Fibroblast of peridontal ligament (primary cell): ENCODE measurements around the gene SERPINE2.
"Not testable (repeated sequence)": the region's sequence is repeated elsewhere in the genome, so short reads cannot be mapped to it uniquely, and the experiment has no call there.

Experiments used
- DNase-seq: peaks from one replicate; pipeline ENCODE4 v3.0.0-alpha.2; 2010; ENCODE audit errors: extremely low read depth

SERPINE2 gene

GRCh38 chr2:224016963-224017362 is 22.1 kb downstream of the SERPINE2 start:
- no peak for DNase-seq

GRCh38 chr2:224014336-224014735 is 24.8 kb downstream of the SERPINE2 start:
- no peak for DNase-seq

- no peak for DNase-seq
Observed at GRCh38 chr2:224011837-224012236, 27.2 kb downstream of the SERPINE2 start.

GRCh38 chr2:224009605-224010315 is 29.3 kb downstream of the SERPINE2 start:
- DNase-seq: peak; percentile 28

GRCh38 chr2:224008702-224009261 is 30.3 kb downstream of the SERPINE2 start:
- DNase-seq: no peak

GRCh38 chr2:224004105-224004695 is 34.9 kb downstream of the SERPINE2 start:
- no peak for DNase-seq

- DNase-seq: not testable (repeated sequence)
Observed at GRCh38 chr2:224000662-224001061, 38.4 kb downstream of the SERPINE2 start.

- no peak for DNase-seq
Observed at GRCh38 chr2:223999862-224000261, 39.2 kb downstream of the SERPINE2 start.

- no peak for DNase-seq
Observed at GRCh38 chr2:223998948-223999347, 40.1 kb downstream of the SERPINE2 start.

GRCh38 chr2:223997938-223998337 is 41.1 kb downstream of the SERPINE2 start:
- DNase-seq: peak; percentile 13

- no peak for DNase-seq
Observed at GRCh38 chr2:223996391-223996790, 42.7 kb downstream of the SERPINE2 start.

GRCh38 chr2:223995569-223995968 is 43.5 kb downstream of the SERPINE2 start:
- peak; percentile 55 for DNase-seq

GRCh38 chr2:223994562-223995162 is 44.4 kb downstream of the SERPINE2 start:
- DNase-seq: no peak

- DNase-seq: peak; percentile 91
Observed at GRCh38 chr2:223993634-223994232, 45.4 kb downstream of the SERPINE2 start.

GRCh38 chr2:223991611-223992010 is 47.5 kb downstream of the SERPINE2 start:
- no peak for DNase-seq

- no peak for DNase-seq
Observed at GRCh38 chr2:223989856-223990232, 49.2 kb downstream of the SERPINE2 start.

GRCh38 chr2:223989206-223989855 is 49.8 kb downstream of the SERPINE2 start:
- DNase-seq: no peak

GRCh38 chr2:223981241-223981640 is 57.8 kb downstream of the SERPINE2 start:
- no peak for DNase-seq

GRCh38 chr2:223980803-223981202 is 58.3 kb downstream of the SERPINE2 start:
- DNase-seq: no peak

- DNase-seq: no peak
Observed at GRCh38 chr2:223980397-223980735, 58.7 kb downstream of the SERPINE2 start.

GRCh38 chr2:223979730-223980396 is 59.2 kb downstream of the SERPINE2 start:
- DNase-seq: peak; percentile 33
